Transverse colon (tissue), 4 donors: ENCODE results near the gene MBP.

Source experiments
- CTCF ChIP-seq, 5 experiments: fragments of 200-600 bp in 3 of 5; fragments of 450-650 bp in 2 of 5; sonication (generic) in 3 of 5; IDR thresholded peaks; 1 replicate in 2 of 5; 2 replicates in 3 of 5; pipeline ENCODE4 v1.5.1; 2016 to 2017; ENCODE audit warnings: antibody characterized with exemption in 5 of 5, inconsistent platforms in 3 of 5, mild to moderate bottlenecking in 2 of 5, moderate library complexity in 1 of 5
- POLR2A ChIP-seq: fragments of 450-650 bp; IDR thresholded peaks from one replicate; pipeline ENCODE4 v1.6.1; 2016; ENCODE audit warnings: antibody characterized with exemption, mild to moderate bottlenecking, moderate library complexity
- POLR2AphosphoS5 ChIP-seq, 3 donors: sonication (generic); formaldehyde crosslinking; IDR thresholded peaks; one replicate each; pipeline ENCODE4 v1.6.1; 2016; ENCODE audit warnings: antibody characterized with exemption in 3 of 3

- TF ChIP-seq POLR2AphosphoS5 (IDR thresholded peaks at IDR 0.05) (peak; percentile 57 to 94 (median 93)), POLR2A (peak; percentile 84), CTCF (IDR thresholded peaks at IDR 0.05) (no peak)
These were observed at the start of gene MBP for GRCh38 chr18:77132369-77133050.
